IMR-90 (cell line): Measurements from ENCODE around the gene ADGRG6. TPM values are rescaled to one million over a fixed set of nuclear protein-coding genes. Genes with fewer than 3 reads are reported as not detected.
"Not testable (repeated sequence)": the region's sequence is repeated elsewhere in the genome, so short reads cannot be mapped to it uniquely, and the experiment has no call there.

Experiments
- ATAC-seq: fragments of 200-7000 bp; cut with Tn5 transposase; 2 replicates; pipeline ENCODE4 v1.9.1; 2020; ENCODE audit warnings: low read depth, mild to moderate bottlenecking, moderate library complexity
- BruUV-seq: library from RNA; stranded (reverse); fragments of 400-500 nt; replicated peaks from 2 replicates; lab custom pipeline; 2021; lab: Mats Ljungman, UMichigan
- CTCF ChIA-PET: fragments of 300-600 bp; formaldehyde crosslinking; extraction: SDS; loops from one replicate; lab custom pipeline; 2021; ENCODE audit warnings: antibody characterized with exemption; lab: Yijun Ruan, JAX
- POLR2A ChIA-PET: fragments of 300-600 bp; sonication (Branson Sonifier 250); formaldehyde crosslinking; loops from one replicate; lab custom pipeline; 2022; ENCODE audit warnings: antibody characterized with exemption; ENCODE audit not compliant: unreplicated experiment; lab: Charles Lee
- DNase-seq: peaks from one replicate; pipeline ENCODE4 v3.0.0; 2013
- H2AFZ ChIP-seq: replicated peaks from 2 replicates; pipeline ENCODE3; 2013; ENCODE audit warnings: low read length, mild to moderate bottlenecking; ENCODE audit not compliant: poor library complexity
- H2AK5ac ChIP-seq: 2 replicates; pipeline ENCODE4 v1.6.1; 2013; ENCODE audit warnings: low read depth, low read length, inconsistent platforms
- H2AK9ac ChIP-seq: replicated peaks from 2 replicates; pipeline ENCODE3; 2013; ENCODE audit warnings: mild to moderate bottlenecking, low read depth, low read length, moderate library complexity; ENCODE audit not compliant: poor library complexity
- H2BK120ac ChIP-seq: 2 replicates; pipeline ENCODE4 v1.6.1; 2013; ENCODE audit warnings: low read depth, low read length, inconsistent platforms
- H2BK15ac ChIP-seq: 3 replicates; pipeline ENCODE4 v1.6.1; 2013; ENCODE audit warnings: low read depth, low read length, inconsistent platforms
- H2BK20ac ChIP-seq: 2 replicates; pipeline ENCODE4 v1.6.1; 2013; ENCODE audit warnings: low read depth, mild to moderate bottlenecking, inconsistent platforms, low read length, moderate library complexity
- H2BK5ac ChIP-seq: 2 replicates; pipeline ENCODE4 v1.6.1; 2013; ENCODE audit warnings: mild to moderate bottlenecking, low read depth, low read length, inconsistent platforms; ENCODE audit not compliant: poor library complexity, severe bottlenecking
- H3K14ac ChIP-seq: replicated peaks from 2 replicates; pipeline ENCODE4 v1.6.1; 2013; ENCODE audit warnings: low read depth, low read length, inconsistent platforms
- H3K18ac ChIP-seq: 2 replicates; pipeline ENCODE4 v1.6.1; 2013; ENCODE audit warnings: low read depth, low read length, control low read depth
- H3K23ac ChIP-seq: 2 replicates; pipeline ENCODE4 v1.6.1; 2013; ENCODE audit warnings: low read depth, low read length, inconsistent platforms
- H3K27ac ChIP-seq: 2 replicates; pipeline ENCODE4 v1.5.1; 2013; ENCODE audit warnings: mild to moderate bottlenecking, control low read depth, low read length; ENCODE audit not compliant: insufficient read depth
- H3K27me3 ChIP-seq: 2 replicates; pipeline ENCODE4 v1.6.1; 2013; ENCODE audit warnings: low read length; ENCODE audit not compliant: control insufficient read depth, insufficient read depth
- H3K36me3 ChIP-seq: 2 replicates; pipeline ENCODE4 v1.6.1; 2013; ENCODE audit warnings: low read length, mixed read lengths; ENCODE audit not compliant: control insufficient read depth, insufficient read depth
- H3K4ac ChIP-seq: 2 replicates; pipeline ENCODE4 v1.6.1; 2013; ENCODE audit warnings: low read depth, low read length, inconsistent platforms
- H3K4me1 ChIP-seq: 2 replicates; pipeline ENCODE4 v1.6.1; 2013; ENCODE audit warnings: low read length, mixed read lengths; ENCODE audit not compliant: control insufficient read depth, insufficient read depth
- H3K4me2 ChIP-seq: 2 replicates; pipeline ENCODE4 v1.6.1; 2013; ENCODE audit warnings: low read depth, mild to moderate bottlenecking, control low read depth, low read length, moderate library complexity
- H3K4me3 ChIP-seq: 2 replicates; pipeline ENCODE4 v1.5.1; 2013; ENCODE audit warnings: low read depth, mild to moderate bottlenecking, control low read depth, low read length, moderate library complexity; ENCODE audit not compliant: insufficient read depth
- H3K56ac ChIP-seq: 2 replicates; pipeline ENCODE4 v1.6.1; 2013; ENCODE audit warnings: low read length, inconsistent platforms; ENCODE audit not compliant: insufficient read depth; ENCODE audit errors: extremely low read depth
- H3K79me1 ChIP-seq, 2 experiments: 2 replicates each; pipeline ENCODE4 v1.6.1; 2013; ENCODE audit warnings: low read length in 2 of 2, inconsistent platforms in 1 of 2, low read depth in 1 of 2
- H3K9ac ChIP-seq: 2 replicates; pipeline ENCODE4 v1.6.1; 2013; ENCODE audit warnings: low read depth, low read length, control low read depth
- H3K9me1 ChIP-seq: 2 replicates; pipeline ENCODE4 v1.6.1; 2013; ENCODE audit warnings: low read length, inconsistent platforms; ENCODE audit not compliant: insufficient read depth
- H3K9me3 ChIP-seq: 2 replicates; pipeline ENCODE4 v1.6.1; 2013; ENCODE audit warnings: low read length; ENCODE audit not compliant: control insufficient read depth, insufficient read depth
- H4K20me1 ChIP-seq: 2 replicates; pipeline ENCODE4 v1.6.1; 2013; ENCODE audit warnings: low read length, inconsistent platforms; ENCODE audit not compliant: insufficient read depth
- H4K5ac ChIP-seq: 2 replicates; pipeline ENCODE4 v1.6.1; 2013; ENCODE audit warnings: mild to moderate bottlenecking, low read depth, low read length, control low read depth
- H4K8ac ChIP-seq, 2 experiments: 2 replicates each; pipeline ENCODE4 v1.6.1; 2013; ENCODE audit warnings: low read depth in 2 of 2, low read length in 2 of 2, control low read depth in 1 of 2, inconsistent platforms in 1 of 2
- H4K91ac ChIP-seq: 2 replicates; pipeline ENCODE4 v1.6.1; 2013; ENCODE audit warnings: low read depth, low read length, inconsistent platforms; ENCODE audit not compliant: insufficient read depth
- WGBS, 2 experiments: methylation state at CpG; one replicate each; pipeline versions ENCODE4 v1.1.5 to v1.1.7; 2013; ENCODE audit warnings: missing lambda C conversion rate in 2 of 2; ENCODE audit not compliant: insufficient read length in 1 of 2; ENCODE audit errors: extremely low coverage in 2 of 2; 5-methylcytosine and 5-hydroxymethylcytosine counted together
- dilution Hi-C: fragments of 300-500 bp; cut with HindIII; formaldehyde crosslinking; loops from one replicate; pipeline ENCODE4 v1.14.3; 2018; ENCODE audit warnings: low sequenced_read_pairs; ENCODE audit not compliant: unreplicated experiment
- in situ Hi-C: fragments of 300-500 bp; cut with MboI; formaldehyde crosslinking; loops from 3 replicates; pipeline ENCODE4 v1.14.3; 2019; ENCODE audit warnings: low sequenced_read_pairs, inconsistent platforms, mixed read lengths
- intact Hi-C: fragments of 100-400 bp; cut with micrococcal nuclease; formaldehyde crosslinking; loops from 2 replicates; pipeline ENCODE4 v1.10.0; 2022
- polyA plus RNA-seq, 3 experiments: library from polyadenylated mRNA; depleted of rRNA; stranded (reverse); fragments of >200 nt; gene quantifications; 2 replicates each; pipeline ENCODE4 v1.2.3, GENCODE V29; 2012; ENCODE audit warnings: low replicate concordance in 1 of 3
- total RNA-seq: library from RNA; depleted of rRNA; stranded (reverse); fragments of >200 nt; gene quantifications from 2 replicates; pipeline ENCODE4 v1.2.3, GENCODE V29; 2012

The ADGRG6 gene
- total and polyA plus RNA-seq, 2 of the 4 experiments (the other 2 are of a cell fraction): 10.0 to 20.3 TPM

DNA sequence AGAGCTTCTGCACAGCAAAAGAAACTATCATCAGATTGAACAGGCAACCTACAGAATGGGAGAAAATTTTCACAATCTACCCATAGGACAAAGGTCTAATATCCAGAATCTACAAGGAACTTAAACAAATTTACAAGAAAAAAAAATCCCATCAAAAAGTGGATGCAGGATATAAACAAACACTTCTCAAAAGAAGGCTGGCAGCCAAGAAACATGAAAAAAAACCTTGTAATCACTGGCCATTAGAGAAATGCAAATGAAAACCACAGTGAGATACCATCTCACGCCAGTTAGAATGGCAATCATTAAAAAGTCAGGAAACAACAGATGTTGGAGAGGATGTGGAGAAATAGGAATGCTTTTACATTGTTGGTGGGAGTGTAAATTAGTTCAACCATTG lies 152.4 kb downstream of the ADGRG6 start:
- BruUV-seq, H2AK9ac ChIP-seq, dilution Hi-C loops: not testable (repeated sequence)

GRCh38 chr6:142454848-142455247 lies 153.0 kb downstream of the ADGRG6 start:
- H3K27me3 ChIP-seq, H3K9me3 ChIP-seq, H3K9ac ChIP-seq, H3K14ac ChIP-seq, intact Hi-C loops, CTCF ChIA-PET, H3K27ac ChIP-seq, POLR2A ChIA-PET, H3K79me1 ChIP-seq, H3K4me3 ChIP-seq, H3K4me2 ChIP-seq, H2AFZ ChIP-seq, H3K9me1 ChIP-seq, H4K5ac ChIP-seq, H3K36me3 ChIP-seq, H2BK20ac ChIP-seq, H2BK120ac ChIP-seq, H4K91ac ChIP-seq, H3K18ac ChIP-seq, H3K4me1 ChIP-seq, dilution Hi-C loops, H2AK9ac ChIP-seq, H4K8ac ChIP-seq, ATAC-seq, H2BK5ac ChIP-seq, H2BK15ac ChIP-seq, H3K23ac ChIP-seq, in situ Hi-C loops, BruUV-seq, H2AK5ac ChIP-seq, H4K20me1 ChIP-seq, DNase-seq, H3K56ac ChIP-seq, H3K4ac ChIP-seq: not testable (repeated sequence)
- no CpG with 5 or more reads among the region's 2 CpGs for whole genome bisulfite sequencing, 2 experiments

More for the DNA sequence above, 152.4 kb downstream of the ADGRG6 start:
- CTCF ChIA-PET, H3K36me3 ChIP-seq, H3K27me3 ChIP-seq, H4K91ac ChIP-seq, H2AFZ ChIP-seq, POLR2A ChIA-PET, H3K23ac ChIP-seq, H3K4me2 ChIP-seq, H3K4ac ChIP-seq, H2BK120ac ChIP-seq, H3K79me1 ChIP-seq, H3K27ac ChIP-seq, H3K9ac ChIP-seq, H4K5ac ChIP-seq, H3K4me3 ChIP-seq, in situ Hi-C loops, H2BK20ac ChIP-seq, H3K9me1 ChIP-seq, H2BK5ac ChIP-seq, H4K8ac ChIP-seq, H2BK15ac ChIP-seq, H3K14ac ChIP-seq, H3K4me1 ChIP-seq, ATAC-seq, H4K20me1 ChIP-seq, DNase-seq, H3K9me3 ChIP-seq, H2AK5ac ChIP-seq, H3K18ac ChIP-seq, H3K56ac ChIP-seq, intact Hi-C loops: not testable (repeated sequence)
- no CpG with 5 or more reads among the region's 1 CpG for WGBS, 2 experiments
